HCT116 (cell line): Measurements from ENCODE around the gene NRAP. TPM values are rescaled to one million over a fixed set of nuclear protein-coding genes. Genes with fewer than 3 reads are reported as not detected.

Experiments used
- ATAC-seq: fragments of 200-7000 bp; cut with Tn5 transposase; 2 replicates; pipeline ENCODE4 v1.9.1; 2020; ENCODE audit warnings: mild to moderate bottlenecking, moderate library complexity
- BruUV-seq: library from RNA; stranded (reverse); fragments of 400-500 nt; replicated peaks from 2 replicates; lab custom pipeline; 2021; lab: Mats Ljungman, UMichigan
- CTCF ChIA-PET: fragments of 300-600 bp; sonication (Branson Sonifier 250); formaldehyde crosslinking; loops from one replicate; lab custom pipeline; 2021; ENCODE audit warnings: antibody characterized with exemption; lab: Charles Lee
- POLR2A ChIA-PET: fragments of 300-600, 350-600 bp; sonication (Branson Sonifier 250); formaldehyde crosslinking; loops from one replicate; lab custom pipeline; 2021; ENCODE audit warnings: antibody characterized with exemption; lab: Charles Lee
- RAD21 ChIA-PET, 2 experiments: fragments of 300-600 bp; sonication (Branson Sonifier 250); formaldehyde crosslinking; loops; one replicate each; lab custom pipeline; 2023; ENCODE audit warnings: low total read pairs in 2 of 2; ENCODE audit not compliant: uncharacterized antibody in 2 of 2, unreplicated experiment in 2 of 2, low non-redundant PET in 1 of 2; lab: Charles Lee
- DNase-seq: peaks from one replicate; pipeline ENCODE4 v3.0.0-alpha.2; 2010; ENCODE audit warnings: low read depth, low spot score
- H2AFZ ChIP-seq: fragments of 200-600 bp; shearing (Covaris generic), sonication (generic); 2 replicates; pipeline ENCODE4 v1.6.1; 2017; ENCODE audit warnings: low read depth, mixed run types, mixed read lengths, antibody characterized with exemption, low read length; ENCODE audit not compliant: poor library complexity, severe bottlenecking
- H3K27ac ChIP-seq: 2 replicates; pipeline ENCODE4 v1.5.1; 2012; ENCODE audit warnings: low read depth, low read length
- H3K27me3 ChIP-seq: fragments of 200-600 bp; sonication (generic); 2 replicates; pipeline ENCODE4 v1.6.1; 2016; ENCODE audit warnings: mixed run types, low read length, mixed read lengths; ENCODE audit not compliant: insufficient read depth
- H3K36me3 ChIP-seq, 2 experiments: fragments of 200-500 bp in 1 of 2; fragments of 200-600 bp in 1 of 2; sonication (Bioruptor generic) in 1 of 2; sonication (generic) in 1 of 2; 2 replicates each; pipeline versions ENCODE4 v1.5.1 to v1.6.1; 2014 to 2016; ENCODE audit warnings: low read length in 2 of 2, inconsistent platforms in 1 of 2, mixed read lengths in 1 of 2, mixed run types in 1 of 2; ENCODE audit not compliant: insufficient read depth in 2 of 2, control insufficient read depth in 1 of 2
- H3K4me1 ChIP-seq, 2 experiments: fragments of 200-600 bp in 1 of 2; sonication (generic) in 1 of 2; 2 replicates each; pipeline versions ENCODE4 v1.5.1 to v1.6.1; 2012 to 2017; ENCODE audit warnings: low read length in 2 of 2, inconsistent platforms in 1 of 2, mild to moderate bottlenecking in 1 of 2, mixed read lengths in 1 of 2, mixed run types in 1 of 2, moderate library complexity in 1 of 2; ENCODE audit not compliant: insufficient read depth in 2 of 2, control insufficient read depth in 1 of 2
- H3K4me2 ChIP-seq: fragments of 200-600 bp; sonication (generic); 2 replicates; pipeline ENCODE4 v1.6.1; 2017; ENCODE audit warnings: mixed run types, low read length, mixed read lengths
- H3K4me3 ChIP-seq, 2 experiments: fragments of 200-600 bp in 1 of 2; sonication (generic) in 1 of 2; replicated peaks in 1 of 2; 2 replicates each; pipeline ENCODE4 v1.5.1; 2011 to 2016; ENCODE audit warnings: low read length in 2 of 2, control low read depth in 1 of 2, low read depth in 1 of 2, mild to moderate bottlenecking in 1 of 2, mixed read lengths in 1 of 2, mixed run types in 1 of 2
- H3K79me2 ChIP-seq: fragments of 200-600 bp; sonication (generic); 2 replicates; pipeline ENCODE4 v1.6.1; 2017; ENCODE audit warnings: mild to moderate bottlenecking, mixed run types, low read length, moderate library complexity, mixed read lengths; ENCODE audit not compliant: insufficient read depth
- H3K9ac ChIP-seq: fragments of 200-600 bp; sonication (generic); 2 replicates; pipeline ENCODE4 v1.6.1; 2016; ENCODE audit warnings: low read length, mixed read lengths
- H3K9me2 ChIP-seq: fragments of 200-600 bp; sonication (generic), shearing (Covaris generic); 2 replicates; pipeline ENCODE4 v1.6.1; 2017; ENCODE audit warnings: mixed run types, mild to moderate bottlenecking, moderate library complexity; ENCODE audit not compliant: insufficient read depth
- H3K9me3 ChIP-seq, 2 experiments: fragments of 200-500 bp in 1 of 2; fragments of 200-600 bp in 1 of 2; sonication (Bioruptor generic) in 1 of 2; sonication (generic) in 1 of 2; 2 replicates each; pipeline ENCODE4 v1.6.1; 2014 to 2017; ENCODE audit warnings: low read length in 2 of 2, mixed read lengths in 2 of 2, inconsistent platforms in 1 of 2, low read depth in 1 of 2, mild to moderate bottlenecking in 1 of 2, mixed run types in 1 of 2, moderate library complexity in 1 of 2; ENCODE audit not compliant: control insufficient read depth in 1 of 2, insufficient read depth in 1 of 2
- H4K20me1 ChIP-seq: fragments of 200-600 bp; sonication (generic), shearing (Covaris generic); 2 replicates; pipeline ENCODE4 v1.6.1; 2017; ENCODE audit warnings: mixed run types, mild to moderate bottlenecking, moderate library complexity; ENCODE audit not compliant: insufficient read depth
- CBX3 ChIP-seq: IDR thresholded peaks from 2 replicates; pipeline ENCODE4 v1.6.1; 2012; ENCODE audit warnings: low read depth
- EGR1 ChIP-seq: IDR thresholded peaks from 2 replicates; pipeline ENCODE4 v1.6.1; 2012; ENCODE audit warnings: low read depth
- EZH2 ChIP-seq: fragments of 200-600 bp; sonication (generic); IDR thresholded peaks from 2 replicates; pipeline ENCODE4 v1.6.1; 2017; ENCODE audit warnings: antibody characterized with exemption, mixed run types
- EZH2phosphoT487 ChIP-seq: fragments of 200-600 bp; IDR thresholded peaks from 2 replicates; pipeline ENCODE4 v1.6.1; 2018; ENCODE audit warnings: antibody characterized with exemption, borderline replicate concordance
- FOSL1 ChIP-seq: IDR thresholded peaks from 2 replicates; pipeline ENCODE4 v1.6.1; 2012; ENCODE audit warnings: low read depth
- POLR2A ChIP-seq: IDR thresholded peaks from 2 replicates; pipeline ENCODE4 v1.7.0; 2011; ENCODE audit warnings: borderline replicate concordance; ENCODE audit not compliant: insufficient read depth, insufficient read length; ENCODE audit errors: extremely low read depth
- POLR2AphosphoS5 ChIP-seq: IDR thresholded peaks from 2 replicates; pipeline ENCODE4 v1.6.1; 2011; ENCODE audit warnings: mild to moderate bottlenecking, low read depth, low read length, moderate library complexity
- SIN3A ChIP-seq: IDR thresholded peaks from 2 replicates; pipeline ENCODE4 v1.6.1; 2012; ENCODE audit warnings: low read depth
- SRF ChIP-seq: IDR thresholded peaks from 2 replicates; pipeline ENCODE4 v1.6.1; 2012; ENCODE audit warnings: low read depth
- ZFX ChIP-seq: fragments of 450-650 bp; IDR thresholded peaks from 2 replicates; pipeline ENCODE4 v1.6.1; 2017
- intact Hi-C: fragments of 100-400 bp; cut with micrococcal nuclease; formaldehyde crosslinking; loops from 2 replicates; pipeline ENCODE4 v1.10.0; 2022
- total RNA-seq: library from RNA; stranded (reverse); gene quantifications from one replicate; pipeline ENCODE4 v1.2.1, GENCODE V29; 2021; ENCODE audit not compliant: unreplicated experiment
- TF ChIP-seq, protein P1 (sequence below): IDR thresholded peaks from 2 replicates; pipeline ENCODE4 v1.6.1; 2012; ENCODE audit warnings: low read depth
- TF ChIP-seq, protein P2 (sequence below), 3 experiments: fragments of 200-600 bp in 1 of 3; sonication (generic) in 1 of 3; IDR thresholded peaks in 2 of 3; conservative IDR thresholded peaks in 1 of 3; 2 replicates each; pipeline ENCODE4 v1.5.1; 2012 to 2017; ENCODE audit warnings: low read depth in 2 of 3, low read length in 2 of 3, antibody characterized with exemption in 1 of 3, borderline replicate concordance in 1 of 3, control low read depth in 1 of 3, mild to moderate bottlenecking in 1 of 3, mixed read lengths in 1 of 3, mixed run types in 1 of 3, moderate library complexity in 1 of 3; ENCODE audit not compliant: insufficient read depth in 1 of 3
- TF ChIP-seq, protein P3 (sequence below): IDR thresholded peaks from 2 replicates; pipeline ENCODE4 v1.6.1; 2011; ENCODE audit warnings: mild to moderate bottlenecking, low read length, moderate library complexity; ENCODE audit not compliant: insufficient replicate concordance; ENCODE audit errors: extremely low read depth
- TF ChIP-seq, protein P4 (sequence below): IDR thresholded peaks from 2 replicates; pipeline ENCODE4 v1.6.1; 2012

NRAP gene
- total RNA-seq, 1 experiment from 2014 or later: not detected

DNA sequence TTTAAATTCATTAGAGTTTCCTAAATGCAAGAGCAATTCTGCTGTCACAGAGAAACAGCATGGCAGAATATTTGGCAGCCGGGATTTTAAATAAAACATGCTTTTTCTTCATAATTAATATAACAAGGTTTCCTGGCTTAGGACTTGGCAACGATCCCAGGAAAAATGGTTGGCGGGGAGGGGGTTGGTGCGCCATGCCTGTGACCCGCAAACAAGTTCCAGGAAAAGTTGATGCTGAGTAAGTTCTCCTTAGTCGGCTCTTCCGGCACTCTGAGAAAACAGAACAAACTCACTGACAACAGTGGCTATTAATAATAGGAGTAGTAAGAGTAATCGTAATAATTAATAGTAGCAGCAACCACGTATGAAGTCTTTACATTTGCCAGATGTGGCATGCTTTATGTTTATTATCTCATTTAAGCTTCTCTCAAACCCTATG, 106.4 kb downstream of the NRAP start (continued):
- TF ChIP-seq, protein P1, sequence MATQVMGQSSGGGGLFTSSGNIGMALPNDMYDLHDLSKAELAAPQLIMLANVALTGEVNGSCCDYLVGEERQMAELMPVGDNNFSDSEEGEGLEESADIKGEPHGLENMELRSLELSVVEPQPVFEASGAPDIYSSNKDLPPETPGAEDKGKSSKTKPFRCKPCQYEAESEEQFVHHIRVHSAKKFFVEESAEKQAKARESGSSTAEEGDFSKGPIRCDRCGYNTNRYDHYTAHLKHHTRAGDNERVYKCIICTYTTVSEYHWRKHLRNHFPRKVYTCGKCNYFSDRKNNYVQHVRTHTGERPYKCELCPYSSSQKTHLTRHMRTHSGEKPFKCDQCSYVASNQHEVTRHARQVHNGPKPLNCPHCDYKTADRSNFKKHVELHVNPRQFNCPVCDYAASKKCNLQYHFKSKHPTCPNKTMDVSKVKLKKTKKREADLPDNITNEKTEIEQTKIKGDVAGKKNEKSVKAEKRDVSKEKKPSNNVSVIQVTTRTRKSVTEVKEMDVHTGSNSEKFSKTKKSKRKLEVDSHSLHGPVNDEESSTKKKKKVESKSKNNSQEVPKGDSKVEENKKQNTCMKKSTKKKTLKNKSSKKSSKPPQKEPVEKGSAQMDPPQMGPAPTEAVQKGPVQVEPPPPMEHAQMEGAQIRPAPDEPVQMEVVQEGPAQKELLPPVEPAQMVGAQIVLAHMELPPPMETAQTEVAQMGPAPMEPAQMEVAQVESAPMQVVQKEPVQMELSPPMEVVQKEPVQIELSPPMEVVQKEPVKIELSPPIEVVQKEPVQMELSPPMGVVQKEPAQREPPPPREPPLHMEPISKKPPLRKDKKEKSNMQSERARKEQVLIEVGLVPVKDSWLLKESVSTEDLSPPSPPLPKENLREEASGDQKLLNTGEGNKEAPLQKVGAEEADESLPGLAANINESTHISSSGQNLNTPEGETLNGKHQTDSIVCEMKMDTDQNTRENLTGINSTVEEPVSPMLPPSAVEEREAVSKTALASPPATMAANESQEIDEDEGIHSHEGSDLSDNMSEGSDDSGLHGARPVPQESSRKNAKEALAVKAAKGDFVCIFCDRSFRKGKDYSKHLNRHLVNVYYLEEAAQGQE: no peak
- no peak for TF ChIP-seq SIN3A
- no peak for TF ChIP-seq FOSL1
- no peak for TF ChIP-seq POLR2A
- TF ChIP-seq, protein P2, sequence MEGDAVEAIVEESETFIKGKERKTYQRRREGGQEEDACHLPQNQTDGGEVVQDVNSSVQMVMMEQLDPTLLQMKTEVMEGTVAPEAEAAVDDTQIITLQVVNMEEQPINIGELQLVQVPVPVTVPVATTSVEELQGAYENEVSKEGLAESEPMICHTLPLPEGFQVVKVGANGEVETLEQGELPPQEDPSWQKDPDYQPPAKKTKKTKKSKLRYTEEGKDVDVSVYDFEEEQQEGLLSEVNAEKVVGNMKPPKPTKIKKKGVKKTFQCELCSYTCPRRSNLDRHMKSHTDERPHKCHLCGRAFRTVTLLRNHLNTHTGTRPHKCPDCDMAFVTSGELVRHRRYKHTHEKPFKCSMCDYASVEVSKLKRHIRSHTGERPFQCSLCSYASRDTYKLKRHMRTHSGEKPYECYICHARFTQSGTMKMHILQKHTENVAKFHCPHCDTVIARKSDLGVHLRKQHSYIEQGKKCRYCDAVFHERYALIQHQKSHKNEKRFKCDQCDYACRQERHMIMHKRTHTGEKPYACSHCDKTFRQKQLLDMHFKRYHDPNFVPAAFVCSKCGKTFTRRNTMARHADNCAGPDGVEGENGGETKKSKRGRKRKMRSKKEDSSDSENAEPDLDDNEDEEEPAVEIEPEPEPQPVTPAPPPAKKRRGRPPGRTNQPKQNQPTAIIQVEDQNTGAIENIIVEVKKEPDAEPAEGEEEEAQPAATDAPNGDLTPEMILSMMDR (IDR thresholded peaks at IDR 0.05 in 2 of 3, conservative IDR thresholded peaks at IDR 0.05 in 1 of 3; ENCODE audit: borderline replicate concordance in 1 of 3, insufficient read depth in 1 of 3, low read depth in 2 of 3, low read length in 2 of 3): no peak
- TF ChIP-seq CBX3: no peak
- no peak for TF ChIP-seq EGR1

DNA sequence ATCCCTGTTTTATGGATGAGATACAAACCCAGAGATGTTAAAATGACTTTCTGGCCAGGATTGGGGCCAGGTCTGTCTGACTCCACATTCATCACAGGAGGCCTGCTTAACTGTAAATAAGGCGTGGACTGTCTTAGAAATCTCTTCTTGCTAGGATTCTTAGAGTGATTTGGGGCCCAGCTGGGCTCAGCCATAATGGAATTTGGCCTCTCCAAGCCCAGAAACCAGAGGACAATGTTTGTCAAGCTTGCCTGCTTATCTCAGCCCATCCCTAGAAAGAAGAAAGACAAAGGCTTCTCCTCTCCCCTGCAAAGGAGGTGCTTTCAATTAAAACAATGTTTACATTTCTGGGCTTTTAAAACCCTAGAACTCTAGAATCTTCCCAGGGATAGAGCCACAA, 108.1 kb downstream of the NRAP start:
- H4K20me1 ChIP-seq: no peaks in the 10 kb centered on the region
- POLR2A ChIA-PET: no interaction called here
- CTCF ChIA-PET: no interaction called here
- no peaks in the 10 kb centered on the region for H3K36me3 ChIP-seq
- H3K9me3 ChIP-seq: no peaks in the 10 kb centered on the region
- DNase-seq (no peak), ATAC-seq (no peak)
- no peak overlapping the region for H3K9ac ChIP-seq
- intact Hi-C loops: no loop called here
- H3K4me3 ChIP-seq: no peak overlapping the region
- no TSS peak for BruUV-seq
- no peaks in the 10 kb centered on the region for H3K79me2 ChIP-seq
- H3K27ac ChIP-seq: no peak overlapping the region
- RAD21 ChIA-PET: no interaction called here
- no peak overlapping the region for H2AFZ ChIP-seq
- H3K4me2 ChIP-seq: no peak overlapping the region
- H3K27me3 ChIP-seq: 0 out of 2 replicates have a peak, but pooled peaks cover 8% of the 10 kb centered on the region
- H3K4me1 ChIP-seq: no peaks in the 10 kb centered on the region
- H3K9me2 ChIP-seq: no peaks in the 10 kb centered on the region
- TF ChIP-seq SRF: no peak
- no peak for TF ChIP-seq POLR2AphosphoS5
- no peak for TF ChIP-seq POLR2A
- TF ChIP-seq FOSL1: no peak
- TF ChIP-seq EZH2phosphoT487: no peak
- TF ChIP-seq, protein P3, sequence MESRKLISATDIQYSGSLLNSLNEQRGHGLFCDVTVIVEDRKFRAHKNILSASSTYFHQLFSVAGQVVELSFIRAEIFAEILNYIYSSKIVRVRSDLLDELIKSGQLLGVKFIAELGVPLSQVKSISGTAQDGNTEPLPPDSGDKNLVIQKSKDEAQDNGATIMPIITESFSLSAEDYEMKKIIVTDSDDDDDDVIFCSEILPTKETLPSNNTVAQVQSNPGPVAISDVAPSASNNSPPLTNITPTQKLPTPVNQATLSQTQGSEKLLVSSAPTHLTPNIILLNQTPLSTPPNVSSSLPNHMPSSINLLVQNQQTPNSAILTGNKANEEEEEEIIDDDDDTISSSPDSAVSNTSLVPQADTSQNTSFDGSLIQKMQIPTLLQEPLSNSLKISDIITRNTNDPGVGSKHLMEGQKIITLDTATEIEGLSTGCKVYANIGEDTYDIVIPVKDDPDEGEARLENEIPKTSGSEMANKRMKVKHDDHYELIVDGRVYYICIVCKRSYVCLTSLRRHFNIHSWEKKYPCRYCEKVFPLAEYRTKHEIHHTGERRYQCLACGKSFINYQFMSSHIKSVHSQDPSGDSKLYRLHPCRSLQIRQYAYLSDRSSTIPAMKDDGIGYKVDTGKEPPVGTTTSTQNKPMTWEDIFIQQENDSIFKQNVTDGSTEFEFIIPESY: no peak
- TF ChIP-seq ZFX: no peak
- TF ChIP-seq, protein P4, sequence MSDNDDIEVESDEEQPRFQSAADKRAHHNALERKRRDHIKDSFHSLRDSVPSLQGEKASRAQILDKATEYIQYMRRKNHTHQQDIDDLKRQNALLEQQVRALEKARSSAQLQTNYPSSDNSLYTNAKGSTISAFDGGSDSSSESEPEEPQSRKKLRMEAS: no peak
- TF ChIP-seq EZH2: no peak
